SK-N-SH treated with all-trans-retinoic acid at 6 μM for 48 hours (cell line): Measurements from ENCODE around the gene ARHGAP21.

Experiments used
- ARNTL ChIP-seq: fragments of 450-650 bp; formaldehyde crosslinking; IDR thresholded peaks from 2 replicates; pipeline ENCODE4 v1.5.0; 2020; ENCODE audit warnings: low read depth, mild to moderate bottlenecking, moderate library complexity, borderline replicate concordance
- CSRNP3 ChIP-seq: fragments of 250-450 bp; sonication (Bioruptor Pico); IDR thresholded peaks from 2 replicates; pipeline ENCODE4 v1.5.1; 2021; ENCODE audit warnings: mild to moderate bottlenecking, moderate library complexity
- ESRRG ChIP-seq: fragments of 250-450 bp; sonication (Bioruptor Pico); IDR thresholded peaks from 2 replicates; pipeline ENCODE4 v1.6.1; 2021; ENCODE audit warnings: mild to moderate bottlenecking
- ISL1 ChIP-seq: fragments of 250-450 bp; sonication (Bioruptor Pico); IDR thresholded peaks from 2 replicates; pipeline ENCODE4 v2.1.2; 2022; ENCODE audit warnings: mild to moderate bottlenecking, moderate library complexity
- PATZ1 ChIP-seq: fragments of 250-450 bp; sonication (Bioruptor Pico); IDR thresholded peaks from 2 replicates; pipeline ENCODE4 v1.8.0; 2020; ENCODE audit warnings: mild to moderate bottlenecking, moderate library complexity, borderline replicate concordance
- PPARA ChIP-seq: fragments of 250-450 bp; sonication (Bioruptor Pico); IDR thresholded peaks from 2 replicates; pipeline ENCODE4 v1.5.0; 2020; ENCODE audit warnings: mild to moderate bottlenecking, borderline replicate concordance
- ZFP3 ChIP-seq: fragments of 250-450 bp; sonication (Bioruptor Pico); IDR thresholded peaks from 2 replicates; pipeline ENCODE4 v1.5.0; 2020; ENCODE audit warnings: mild to moderate bottlenecking, moderate library complexity
- ZFP30 ChIP-seq: fragments of 450-650 bp; formaldehyde crosslinking; IDR thresholded peaks from 2 replicates; pipeline ENCODE4 v1.5.0; 2022; ENCODE audit warnings: mild to moderate bottlenecking, moderate library complexity
- ZNF8 ChIP-seq: fragments of 450-650 bp; formaldehyde crosslinking; IDR thresholded peaks from 2 replicates; pipeline ENCODE4 v1.5.0; 2020; ENCODE audit warnings: mild to moderate bottlenecking, moderate library complexity

- TF ChIP-seq ZFP3 (CRISPR knock-in tag) (no peak), ISL1 (CRISPR knock-in tag) (no peak), PATZ1 (CRISPR knock-in tag) (no peak), ZFP30 (CRISPR knock-in tag) (no peak), ESRRG (no peak), CSRNP3 (CRISPR knock-in tag) (no peak), ARNTL (CRISPR knock-in tag) (no peak), PPARA (CRISPR knock-in tag) (no peak), ZNF8 (no peak)
These were observed 154.3 kb downstream of the ARHGAP21 start for GRCh38 chr10:24569330-24569796.
